GM19324 (cell line): ENCODE measurements around the gene NETO2.
A peak's percentile ranks its signal among the peaks of the same experiment; 100 is the strongest.

ENCODE experiments used
- ATAC-seq: cut with Tn5 transposase; IDR thresholded peaks from one replicate; pipeline ENCODE4 v1.9.1; 2021; ENCODE audit warnings: mild to moderate bottlenecking, moderate library complexity; ENCODE audit not compliant: unreplicated experiment, low FRiP score

NETO2 gene

GRCh38 chr16:47049901-47050583 is 93.7 kb downstream of the NETO2 start:
- no peak for ATAC-seq

- ATAC-seq = no peak
Observed at GRCh38 chr16:47047524-47048203, 96.1 kb downstream of the NETO2 start.

GRCh38 chr16:47046726-47047523 is 96.8 kb downstream of the NETO2 start:
- no peak for ATAC-seq

GRCh38 chr16:47045459-47045858 is 98.3 kb downstream of the NETO2 start:
- ATAC-seq = no peak

GRCh38 chr16:47045023-47045422 is 98.7 kb downstream of the NETO2 start:
- ATAC-seq = no peak

- no peak for ATAC-seq
Observed at GRCh38 chr16:47043970-47044684, 99.6 kb downstream of the NETO2 start.

GRCh38 chr16:47043200-47043599 is 100.5 kb downstream of the NETO2 start:
- no peak for ATAC-seq

GRCh38 chr16:47037746-47038458 is 105.8 kb downstream of the NETO2 start:
- ATAC-seq = peak; percentile 85

GRCh38 chr16:47037396-47037745 is 106.4 kb downstream of the NETO2 start:
- peak; percentile 29 for ATAC-seq

GRCh38 chr16:47036201-47036600 is 107.5 kb downstream of the NETO2 start:
- no peak for ATAC-seq

- ATAC-seq = no peak
Observed at GRCh38 chr16:47035436-47035835, 108.3 kb downstream of the NETO2 start.

GRCh38 chr16:47034455-47034854 is 109.3 kb downstream of the NETO2 start:
- ATAC-seq = no peak

GRCh38 chr16:47033176-47033575 is 110.6 kb downstream of the NETO2 start:
- no peak for ATAC-seq

GRCh38 chr16:47029724-47030123 is 114.0 kb downstream of the NETO2 start:
- no peak for ATAC-seq

- ATAC-seq = no peak
Observed at GRCh38 chr16:47028767-47029377, 114.9 kb downstream of the NETO2 start.
